Common myeloid progenitor, CD34-positive (primary cell): ENCODE measurements around the gene PGAM2.

Experiments used
- CTCF ChIA-PET: fragments of 350-600 bp; sonication (Branson Sonifier 250); formaldehyde crosslinking; loops from one replicate; lab custom pipeline; 2021; ENCODE audit warnings: antibody characterized with exemption; lab: Charles Lee
- POLR2A ChIA-PET: fragments of 350-600 bp; sonication (Branson Sonifier 250); formaldehyde crosslinking; loops from one replicate; lab custom pipeline; 2021; ENCODE audit warnings: antibody characterized with exemption; lab: Charles Lee
- DNase-seq, 3 donors: peaks; one replicate each; pipeline versions ENCODE4 v3.0.0 to v3.0.0-alpha.2; 2013
- H3K27ac ChIP-seq, 2 experiments: 1 replicate in 1 of 2; 2 replicates in 1 of 2; pipeline ENCODE4 v1.7.0; 2013; ENCODE audit warnings: inconsistent platforms in 2 of 2, low read length in 2 of 2, mild to moderate bottlenecking in 2 of 2, low read depth in 1 of 2, moderate library complexity in 1 of 2; ENCODE audit not compliant: severe bottlenecking in 2 of 2, insufficient read depth in 1 of 2, poor library complexity in 1 of 2
- H3K27me3 ChIP-seq, 5 experiments: replicated peaks in 2 of 5; 1 replicate in 3 of 5; 2 replicates in 2 of 5; pipeline versions ENCODE4 v1.6.1 to v1.7.0; 2013; ENCODE audit warnings: low read length in 4 of 5, mild to moderate bottlenecking in 2 of 5, moderate library complexity in 2 of 5, inconsistent platforms in 1 of 5; ENCODE audit not compliant: insufficient read depth in 5 of 5, control insufficient read depth in 4 of 5
- H3K36me3 ChIP-seq, 4 experiments: 1 replicate in 2 of 4; 2 replicates in 2 of 4; pipeline versions ENCODE4 v1.6.1 to v1.7.0; 2013; ENCODE audit warnings: low read length in 3 of 4, control low read depth in 1 of 4, mild to moderate bottlenecking in 1 of 4; ENCODE audit not compliant: control insufficient read depth in 4 of 4, insufficient read depth in 4 of 4
- H3K4me1 ChIP-seq, 4 experiments: 1 replicate in 3 of 4; 2 replicates in 1 of 4; pipeline versions ENCODE4 v1.6.1 to v1.7.1; 2013; ENCODE audit warnings: low read length in 3 of 4, mild to moderate bottlenecking in 3 of 4, control low read depth in 1 of 4, inconsistent platforms in 1 of 4, moderate library complexity in 1 of 4; ENCODE audit not compliant: control insufficient read depth in 4 of 4, insufficient read depth in 4 of 4; ENCODE audit errors: control extremely low read depth in 1 of 4
- H3K4me3 ChIP-seq, 7 experiments: 1 replicate in 4 of 7; 2 replicates in 3 of 7; pipeline versions ENCODE4 v1.5.1 to v1.7.0; 2013; ENCODE audit warnings: mild to moderate bottlenecking in 7 of 7, low read length in 6 of 7, moderate library complexity in 6 of 7, inconsistent platforms in 2 of 7, low read depth in 2 of 7, control low read depth in 1 of 7; ENCODE audit not compliant: insufficient read depth in 4 of 7, control insufficient read depth in 1 of 7; ENCODE audit errors: extremely low read depth in 1 of 7
- H3K9me3 ChIP-seq, 5 experiments: 1 replicate in 4 of 5; 2 replicates in 1 of 5; pipeline versions ENCODE4 v1.6.1 to v1.7.1; 2013; ENCODE audit warnings: low read length in 4 of 5, mild to moderate bottlenecking in 2 of 5, inconsistent platforms in 1 of 5, low read depth in 1 of 5, moderate library complexity in 1 of 5; ENCODE audit not compliant: control insufficient read depth in 4 of 5, insufficient read depth in 2 of 5; ENCODE audit errors: control extremely low read depth in 1 of 5
- WGBS: methylation state at CpG from one replicate; pipeline ENCODE4 v1.1.5; 2013; ENCODE audit not compliant: insufficient coverage; 5-methylcytosine and 5-hydroxymethylcytosine counted together

The PGAM2 gene

GRCh38 chr7:44064791-44065430, 456 bp downstream of the PGAM2 start:
- H3K4me3 ChIP-seq, result no peak overlapping the region
- no peaks in the 10 kb centered on the region for H3K9me3 ChIP-seq
- H3K27me3 ChIP-seq, result peaks cover 0 to 13% (median 8%) of the 10 kb centered on the region in 5 experiments
- ChIA-PET POLR2A (no interaction called here), CTCF (interaction anchor here (1.0 to 1.9 kb wide), 3 partner anchors 12 to 17 kb away, joined by 3 to 6 read pairs (median 4); no protein-coding TSS in a partner anchor)
- WGBS, result 58% methylated on average over 31 of the region's 33 CpGs
- peaks cover 0 to 16% (median 11%) of the 10 kb centered on the region in 4 experiments for H3K4me1 ChIP-seq
- no peak for DNase-seq
- peaks cover 5 to 28% (median 23%) of the 10 kb centered on the region in 4 experiments for H3K36me3 ChIP-seq
- H3K27ac ChIP-seq, result no peak overlapping the region

GRCh38 chr7:44063894-44064651, 1.3 kb downstream of the PGAM2 start:
- peaks cover 0 to 16% (median 11%) of the 10 kb centered on the region in 4 experiments for H3K4me1 ChIP-seq
- 81% methylated on average over 15 of the region's 16 CpGs for WGBS

GRCh38 chr7:44063547-44063893, 1.8 kb downstream of the PGAM2 start:
- H3K36me3 ChIP-seq, result peaks cover 5 to 42% (median 36%) of the 10 kb centered on the region in 4 experiments
- H3K4me1 ChIP-seq, result peaks cover 0 to 16% (median 11%) of the 10 kb centered on the region in 4 experiments
- 95% methylated on average over 4 of the region's 10 CpGs for WGBS
- CTCF ChIA-PET, result interaction anchor here (0.7 to 1.5 kb wide), 3 partner anchors 9 to 21 kb away, joined by 3 to 7 read pairs (median 3); no protein-coding TSS in a partner anchor
- DNase-seq, result no peak
- H3K4me3 ChIP-seq, result no peak overlapping the region
- H3K27ac ChIP-seq, result no peak overlapping the region
- H3K27me3 ChIP-seq, result peaks cover 0 to 13% (median 8%) of the 10 kb centered on the region in 5 experiments
- POLR2A ChIA-PET, result no interaction called here
- no peaks in the 10 kb centered on the region for H3K9me3 ChIP-seq

More at GRCh38 chr7:44063894-44064651, 1.3 kb downstream of the PGAM2 start:
- Histone ChIP-seq H3K4me3 (no peak overlapping the region), H3K27me3 (peaks cover 0 to 13% (median 8%) of the 10 kb centered on the region in 5 experiments), H3K36me3 (peaks cover 5 to 36% (median 31%) of the 10 kb centered on the region in 4 experiments), H3K9me3 (no peaks in the 10 kb centered on the region), H3K27ac (no peak overlapping the region)
- ChIA-PET CTCF (interaction anchor here (0.7 to 1.6 kb wide), 4 partner anchors 9 to 21 kb away, joined by 3 to 7 read pairs (median 4); no protein-coding TSS in a partner anchor), POLR2A (no interaction called here)
- DNase-seq, result no peak

GRCh38 chr7:44062903-44063295, 2.5 kb downstream of the PGAM2 start:
- ChIA-PET POLR2A (no interaction called here), CTCF (interaction anchor here (1.5 to 2.4 kb wide), 3 partner anchors 10 to 15 kb away, joined by 5 to 11 read pairs (median 7); no protein-coding TSS in a partner anchor)
- no peak overlapping the region for H3K27ac ChIP-seq
- H3K4me3 ChIP-seq, result no peak overlapping the region
- H3K36me3 ChIP-seq, result peaks cover 5 to 48% (median 43%) of the 10 kb centered on the region in 4 experiments
- no peaks in the 10 kb centered on the region for H3K9me3 ChIP-seq
- H3K4me1 ChIP-seq, result peaks cover 0 to 16% (median 11%) of the 10 kb centered on the region in 4 experiments
- H3K27me3 ChIP-seq, result peaks cover 0 to 13% (median 8%) of the 10 kb centered on the region in 5 experiments
- DNase-seq, result no peak
- 94% methylated on average over 2 of the region's 3 CpGs for WGBS

- peaks cover 5 to 54% (median 48%) of the 10 kb centered on the region in 4 experiments for H3K36me3 ChIP-seq
- 85% methylated on average over 10 of the region's 11 CpGs for WGBS
- POLR2A ChIA-PET, result no interaction called here
- H3K4me1 ChIP-seq, result peaks cover 0 to 16% (median 11%) of the 10 kb centered on the region in 4 experiments
- CTCF ChIA-PET, result interaction anchor here (2.3 to 2.4 kb wide), 2 partner anchors 10 to 15 kb away, joined by 5 to 11 read pairs; no protein-coding TSS in a partner anchor
- no peak overlapping the region for H3K27ac ChIP-seq
- DNase-seq, result no peak
- peaks cover 0 to 13% (median 8%) of the 10 kb centered on the region in 5 experiments for H3K27me3 ChIP-seq
- H3K9me3 ChIP-seq, result no peaks in the 10 kb centered on the region
- no peak overlapping the region for H3K4me3 ChIP-seq
Observed at GRCh38 chr7:44062180-44062902, 3.0 kb downstream of the PGAM2 start.

- Histone ChIP-seq H3K4me1 (peaks cover 0 to 16% (median 11%) of the 10 kb centered on the region in 4 experiments), H3K4me3 (no peak overlapping the region), H3K27ac (no peak overlapping the region), H3K9me3 (no peaks in the 10 kb centered on the region), H3K36me3 (peaks cover 10 to 60% (median 54%) of the 10 kb centered on the region in 4 experiments), H3K27me3 (peaks cover 0 to 13% (median 8%) of the 10 kb centered on the region in 5 experiments)
- POLR2A ChIA-PET, result no interaction called here
- CTCF ChIA-PET, result interaction anchor here (0.8 to 2.4 kb wide), 3 partner anchors 9 to 14 kb away, joined by 3 to 11 read pairs (median 5); no protein-coding TSS in a partner anchor
- 99% methylated on average over 8 of the region's 8 CpGs for WGBS
- DNase-seq, result no peak
Observed at GRCh38 chr7:44061645-44062179, 3.7 kb downstream of the PGAM2 start.
